Right lobe of liver (tissue), 6 donors: ENCODE data around the gene ISLR. TPM values are rescaled to one million over a fixed set of nuclear protein-coding genes. Genes with fewer than 3 reads are reported as not detected.
A peak's percentile ranks its signal among the peaks of the same experiment; 100 is the strongest.

ENCODE experiments used
- ATAC-seq, 4 donors: fragments of 200-7000 bp; cut with Tn5 transposase; one replicate each; pipeline ENCODE4 v1.9.1; 2020; ENCODE audit warnings: mild to moderate bottlenecking in 4 of 4, moderate library complexity in 4 of 4
- DNase-seq, 3 donors: peaks; one replicate each; pipeline ENCODE4 v3.0.0-alpha.2; 2020
- H3K27ac ChIP-seq, 3 donors: fragments of 200-600 bp; one replicate each; pipeline ENCODE4 v1.8.0; 2022
- H3K27me3 ChIP-seq, 2 donors: fragments of 200-600 bp; one replicate each; pipeline ENCODE4 v1.8.0; 2022
- H3K36me3 ChIP-seq, 4 donors: fragments of 200-600 bp; sonication (generic) in 1 of 4; one replicate each; pipeline versions ENCODE4 v1.5.1 to v1.8.0; 2017 to 2022; ENCODE audit warnings: control low read depth in 1 of 4
- H3K4me1 ChIP-seq, 4 donors: fragments of 200-600 bp; sonication (generic) in 1 of 4; one replicate each; pipeline versions ENCODE4 v1.5.1 to v1.8.0; 2017 to 2022; ENCODE audit warnings: control low read depth in 1 of 4
- H3K4me3 ChIP-seq, 3 donors: fragments of 200-600 bp; one replicate each; pipeline ENCODE4 v1.8.0; 2022
- H3K9me3 ChIP-seq, 4 donors: fragments of 200-600 bp; sonication (generic) in 1 of 4; one replicate each; pipeline versions ENCODE4 v1.5.1 to v1.8.0; 2017 to 2022; ENCODE audit warnings: control low read depth in 1 of 4
- POLR2A ChIP-seq: fragments of 450-650 bp; IDR thresholded peaks from one replicate; pipeline ENCODE4 v1.6.1; 2017; ENCODE audit warnings: antibody characterized with exemption, mild to moderate bottlenecking
- WGBS: methylation state at CpG from one replicate; pipeline ENCODE4 v1.1.6; 2018; ENCODE audit warnings: low coverage, low lambda C conversion rate; ENCODE audit not compliant: insufficient coverage; ENCODE audit errors: missing lambda C conversion rate; 5-methylcytosine and 5-hydroxymethylcytosine counted together
- intact Hi-C, 2 donors: fragments of 100-400 bp; cut with DNase I; formaldehyde crosslinking; loops; one replicate each; pipeline versions ENCODE4 v1.11.2 to v1.14.1; 2022
- total RNA-seq, 6 experiments: library from RNA; depleted of rRNA in 2 of 6; stranded (reverse); fragments of >200 nt in 2 of 6; fragmentation: NEBNext Ultra II Directional in 3 of 6; extraction: Animal tissue kit (Norgen Biotek cat#: 25700) in 3 of 6; gene quantifications; one replicate each; pipeline versions ENCODE4 v1.1.0 to v1.2.4, GENCODE V29; 2016 to 2023
- TF ChIP-seq, protein P1 (sequence below), 4 donors: fragments of 200-600 bp in 3 of 4; fragments of 450-650 bp in 1 of 4; IDR thresholded peaks; one replicate each; pipeline versions ENCODE4 v1.5.1 to v1.8.0; 2016 to 2022; ENCODE audit warnings: antibody characterized with exemption in 4 of 4, mild to moderate bottlenecking in 2 of 4
- donor health status: DM: no; HTN: yes; CAD: no.
- donor health status: DM: no; HTN: no; CAD: no.
- donor health status: DM: no; HTN: no; CAD: no.
- donor health status: DM: no; HTN: yes; CAD: no.
- donor health status: DM: no; HTN: yes; CAD: no.

ISLR gene
- total RNA-seq, 6 experiments from 2014 or later = 1.5 to 9.9 (median 2.6) TPM

- DNase-seq (peak in 1 of 3 donors; percentile 49), ATAC-seq (peak; percentile 53 to 77 (median 56))
- TF ChIP-seq POLR2A = no peak
- TF ChIP-seq, protein P1, sequence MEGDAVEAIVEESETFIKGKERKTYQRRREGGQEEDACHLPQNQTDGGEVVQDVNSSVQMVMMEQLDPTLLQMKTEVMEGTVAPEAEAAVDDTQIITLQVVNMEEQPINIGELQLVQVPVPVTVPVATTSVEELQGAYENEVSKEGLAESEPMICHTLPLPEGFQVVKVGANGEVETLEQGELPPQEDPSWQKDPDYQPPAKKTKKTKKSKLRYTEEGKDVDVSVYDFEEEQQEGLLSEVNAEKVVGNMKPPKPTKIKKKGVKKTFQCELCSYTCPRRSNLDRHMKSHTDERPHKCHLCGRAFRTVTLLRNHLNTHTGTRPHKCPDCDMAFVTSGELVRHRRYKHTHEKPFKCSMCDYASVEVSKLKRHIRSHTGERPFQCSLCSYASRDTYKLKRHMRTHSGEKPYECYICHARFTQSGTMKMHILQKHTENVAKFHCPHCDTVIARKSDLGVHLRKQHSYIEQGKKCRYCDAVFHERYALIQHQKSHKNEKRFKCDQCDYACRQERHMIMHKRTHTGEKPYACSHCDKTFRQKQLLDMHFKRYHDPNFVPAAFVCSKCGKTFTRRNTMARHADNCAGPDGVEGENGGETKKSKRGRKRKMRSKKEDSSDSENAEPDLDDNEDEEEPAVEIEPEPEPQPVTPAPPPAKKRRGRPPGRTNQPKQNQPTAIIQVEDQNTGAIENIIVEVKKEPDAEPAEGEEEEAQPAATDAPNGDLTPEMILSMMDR (IDR thresholded peaks at IDR 0.05) = no peak
- no peaks in the 10 kb centered on the region for H3K36me3 ChIP-seq
- H3K27me3 ChIP-seq = no peaks in the 10 kb centered on the region
- intact Hi-C loops = no loop called here
- 58% methylated on average over 5 of the region's 13 CpGs for WGBS
- H3K9me3 ChIP-seq = no peaks in the 10 kb centered on the region
- no peak overlapping the region for H3K4me3 ChIP-seq
- no peak overlapping the region for H3K27ac ChIP-seq
- no peaks in the 10 kb centered on the region for H3K4me1 ChIP-seq
Observed at GRCh38 chr15:74179101-74179841, 5.8 kb downstream of the ISLR start.

DNA sequence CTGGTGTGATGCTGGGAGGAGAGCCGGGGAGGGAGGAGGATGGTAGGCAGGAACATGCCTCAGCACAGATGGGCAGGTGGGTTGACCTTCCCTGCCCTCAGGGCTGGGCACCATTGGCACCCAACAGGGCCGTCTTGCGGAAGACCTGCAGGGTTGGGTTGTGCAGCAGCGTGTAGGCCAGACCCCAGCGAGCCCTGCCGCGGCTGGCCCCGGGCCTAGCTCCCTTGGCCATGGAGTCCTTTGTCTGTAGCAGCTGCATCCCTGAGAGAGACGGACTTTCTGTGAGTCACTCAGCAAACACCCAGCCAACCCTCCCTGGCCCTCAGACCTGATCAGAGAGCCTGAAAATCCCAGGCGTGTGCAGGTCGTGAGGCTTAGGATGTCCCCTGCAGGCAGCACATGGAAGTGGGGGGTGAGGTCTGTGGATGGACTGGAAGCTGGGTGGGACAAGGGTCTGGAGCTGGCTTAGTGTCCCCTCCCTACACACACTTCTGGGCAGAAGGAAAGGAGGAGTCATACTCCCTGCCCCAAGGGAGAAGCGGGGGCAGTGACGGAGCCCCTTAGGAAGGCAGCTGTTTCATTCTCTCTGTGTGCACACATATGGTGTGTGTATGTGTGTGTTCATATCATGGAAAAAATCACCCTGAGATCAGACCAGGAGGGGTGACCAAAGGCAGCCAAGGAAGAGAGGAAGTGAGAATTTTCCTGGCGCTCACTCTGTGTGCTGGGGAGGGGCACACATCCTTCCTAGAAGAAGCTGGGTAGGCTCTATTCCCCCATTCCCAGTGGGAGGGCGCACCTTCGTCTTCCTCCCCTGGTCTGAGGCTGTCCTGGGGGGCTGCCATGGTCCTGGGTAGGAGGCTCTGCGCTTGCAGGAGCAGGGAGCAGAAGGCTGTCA, 6.7 kb downstream of the ISLR start:
- H3K36me3 ChIP-seq = no peaks in the 10 kb centered on the region
- H3K27me3 ChIP-seq = no peaks in the 10 kb centered on the region
- H3K4me3 ChIP-seq = no peak overlapping the region
- TF ChIP-seq, protein P1 (IDR thresholded peaks at IDR 0.05) = no peak
- no peak for TF ChIP-seq POLR2A
- WGBS = 46% methylated on average over 6 of the region's 17 CpGs
- intact Hi-C loops = no loop called here
- DNase-seq (no peak), ATAC-seq (no peak)
- no peaks in the 10 kb centered on the region for H3K9me3 ChIP-seq
- H3K4me1 ChIP-seq = no peaks in the 10 kb centered on the region
- H3K27ac ChIP-seq = no peak overlapping the region

GRCh38 chr15:74180881-74181602, 7.5 kb downstream of the ISLR start:
- Histone ChIP-seq H3K36me3 (no peaks in the 10 kb centered on the region), H3K27ac (no peak overlapping the region), H3K9me3 (no peaks in the 10 kb centered on the region), H3K4me3 (no peak overlapping the region), H3K27me3 (no peaks in the 10 kb centered on the region), H3K4me1 (no peaks in the 10 kb centered on the region)
- peak in 1 of 3 donors; percentile 20 for DNase-seq
- intact Hi-C loops = no loop called here
- WGBS = 63% methylated on average over 4 of the region's 21 CpGs
- TF ChIP-seq POLR2A = no peak
- no peak for ATAC-seq

GRCh38 chr15:74182131-74182530, 8.6 kb downstream of the ISLR start:
- intact Hi-C loops = no loop called here
- no peaks in the 10 kb centered on the region for H3K4me1 ChIP-seq
- ATAC-seq (no peak), DNase-seq (peak in 1 of 3 donors; percentile 11)
- TF ChIP-seq, protein P1 (IDR thresholded peaks at IDR 0.05) = no peak
- TF ChIP-seq POLR2A = no peak
- H3K4me3 ChIP-seq = no peak overlapping the region
- H3K36me3 ChIP-seq = no peaks in the 10 kb centered on the region
- no peaks in the 10 kb centered on the region for H3K9me3 ChIP-seq
- 40% methylated on average over 1 of the region's 8 CpGs for WGBS
- H3K27ac ChIP-seq = no peak overlapping the region
- H3K27me3 ChIP-seq = no peaks in the 10 kb centered on the region
